GM19463 (cell line): ENCODE measurements around the gene C5AR1.
"Not testable (repeated sequence)": the region's sequence is repeated elsewhere in the genome, so short reads cannot be mapped to it uniquely, and the experiment has no call there.

Source experiments
- ATAC-seq: cut with Tn5 transposase; IDR thresholded peaks from one replicate; pipeline ENCODE4 v1.9.1; 2021; ENCODE audit warnings: mild to moderate bottlenecking, moderate library complexity; ENCODE audit not compliant: unreplicated experiment

Gene C5AR1

GRCh38 chr19:47283405-47284059 is 26.1 kb upstream of the C5AR1 start:
- no peak for ATAC-seq

DNA sequence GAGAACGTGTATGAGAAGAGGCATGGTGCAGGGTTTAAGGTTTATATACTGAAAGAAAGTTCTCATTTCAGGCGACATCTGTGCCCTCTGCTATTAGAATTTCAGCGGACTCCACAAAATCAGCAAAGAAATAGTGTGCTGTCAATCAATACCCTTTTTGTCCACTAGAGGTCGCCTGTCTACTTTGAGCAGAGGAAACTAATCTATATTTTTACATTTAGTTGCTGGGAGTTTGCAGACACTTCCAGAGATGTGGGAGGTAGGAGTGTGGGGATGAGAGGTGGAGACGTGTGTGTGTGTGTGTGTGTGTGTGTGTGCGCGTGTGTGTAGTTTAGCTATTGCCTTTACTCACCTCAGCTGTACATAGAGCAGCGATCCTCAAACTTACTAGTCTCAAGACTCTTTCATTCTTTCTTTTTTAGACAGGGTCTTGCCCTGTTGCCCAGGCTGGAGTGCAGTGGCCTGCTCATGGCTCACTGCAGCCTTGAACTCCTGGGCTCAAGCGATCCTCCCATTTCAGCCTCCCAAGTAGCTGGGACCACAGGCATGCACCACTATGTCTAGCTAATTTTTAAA is 25.2 kb upstream of the C5AR1 start:
- no peak for ATAC-seq

DNA sequence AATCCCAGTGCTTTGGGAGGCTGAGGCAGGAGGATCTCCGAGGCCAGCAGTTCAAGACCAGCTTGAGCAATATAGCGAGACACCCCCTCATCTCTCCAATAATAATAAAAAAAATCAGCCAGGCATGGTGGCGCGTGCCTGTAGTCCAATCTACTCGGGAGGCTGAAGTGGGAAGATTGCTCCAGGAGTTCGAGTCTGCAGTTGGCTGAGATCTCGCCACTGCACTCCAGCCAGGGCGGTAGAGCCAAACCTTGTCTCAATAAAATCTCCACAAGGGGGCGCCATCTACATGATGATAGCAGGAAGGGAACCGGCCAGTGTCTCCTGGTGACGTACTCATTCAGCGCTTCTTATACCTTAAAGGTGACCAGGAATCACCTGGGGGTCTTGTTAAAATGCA is 13.6 kb upstream of the C5AR1 start:
- no peak for ATAC-seq

DNA sequence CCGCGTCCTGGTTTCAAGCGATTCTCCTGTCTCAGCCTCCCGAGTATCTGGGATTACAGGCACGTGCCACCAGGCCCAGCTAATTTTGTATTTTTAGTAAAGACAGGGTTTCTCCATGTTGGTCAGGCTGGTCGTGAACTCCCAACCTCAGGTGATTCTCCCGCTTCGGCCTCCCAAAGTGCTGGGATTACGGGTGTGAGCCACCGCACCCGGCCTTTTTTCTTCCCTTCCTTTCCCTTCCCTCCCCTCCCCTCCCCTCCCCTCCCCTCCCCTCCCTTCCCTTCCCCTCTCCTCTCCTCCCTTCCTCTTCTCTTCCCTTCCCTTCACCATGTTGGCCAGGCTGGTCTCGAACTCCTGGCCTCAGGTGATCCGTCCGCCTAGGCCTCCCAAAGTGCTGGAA is 8.8 kb upstream of the C5AR1 start:
- not testable (repeated sequence) for ATAC-seq

GRCh38 chr19:47302249-47302648 is 7.4 kb upstream of the C5AR1 start:
- no peak for ATAC-seq

DNA sequence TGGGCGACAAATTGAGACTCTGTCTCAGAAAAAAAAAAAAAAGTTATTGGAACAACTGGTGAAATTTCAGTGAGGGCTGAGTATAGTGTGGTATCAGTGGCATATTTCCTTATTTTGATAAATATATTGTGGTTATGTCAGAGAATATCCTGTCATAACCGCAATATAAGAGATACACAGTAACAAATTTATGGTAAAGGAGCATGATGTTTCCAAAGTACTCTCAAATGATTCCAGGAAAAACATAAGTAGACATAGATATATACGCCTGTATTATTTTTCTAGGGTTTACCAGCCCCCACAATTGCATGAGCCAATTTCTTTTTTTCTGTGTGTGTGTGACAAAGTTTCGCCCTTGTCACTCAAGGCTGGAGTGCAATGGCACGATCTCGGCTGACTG is 5.7 kb upstream of the C5AR1 start:
- no peak for ATAC-seq

GRCh38 chr19:47305309-47305751 is 4.3 kb upstream of the C5AR1 start:
- no peak for ATAC-seq

- no peak for ATAC-seq
These were observed 3.4 kb upstream of the C5AR1 start for GRCh38 chr19:47306303-47306702.

DNA sequence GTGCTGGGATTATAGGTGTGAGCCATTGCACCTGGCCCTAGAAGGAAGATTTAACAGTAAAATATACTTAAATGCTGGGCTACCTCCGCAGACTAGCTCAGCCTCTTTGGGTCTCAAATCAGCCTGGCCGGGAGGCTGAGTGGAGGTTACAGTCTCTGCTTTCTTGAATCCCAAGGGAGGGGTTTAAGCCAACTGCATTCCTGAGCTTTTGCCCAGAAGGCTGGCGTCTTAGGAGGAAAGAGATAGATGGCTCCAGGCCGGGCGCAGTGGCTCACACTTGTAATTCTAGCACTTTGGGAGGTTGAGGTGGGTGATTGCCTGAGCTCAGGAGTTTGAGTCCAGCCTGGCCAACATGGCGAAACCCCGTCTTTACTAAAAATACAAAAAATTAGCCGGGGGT is 623 bp upstream of the C5AR1 start:
- no peak for ATAC-seq

GRCh38 chr19:47310323-47310722 is 662 bp downstream of the C5AR1 start:
- ATAC-seq, result no peak

GRCh38 chr19:47310819-47311218 is 1.2 kb downstream of the C5AR1 start:
- no peak for ATAC-seq

DNA sequence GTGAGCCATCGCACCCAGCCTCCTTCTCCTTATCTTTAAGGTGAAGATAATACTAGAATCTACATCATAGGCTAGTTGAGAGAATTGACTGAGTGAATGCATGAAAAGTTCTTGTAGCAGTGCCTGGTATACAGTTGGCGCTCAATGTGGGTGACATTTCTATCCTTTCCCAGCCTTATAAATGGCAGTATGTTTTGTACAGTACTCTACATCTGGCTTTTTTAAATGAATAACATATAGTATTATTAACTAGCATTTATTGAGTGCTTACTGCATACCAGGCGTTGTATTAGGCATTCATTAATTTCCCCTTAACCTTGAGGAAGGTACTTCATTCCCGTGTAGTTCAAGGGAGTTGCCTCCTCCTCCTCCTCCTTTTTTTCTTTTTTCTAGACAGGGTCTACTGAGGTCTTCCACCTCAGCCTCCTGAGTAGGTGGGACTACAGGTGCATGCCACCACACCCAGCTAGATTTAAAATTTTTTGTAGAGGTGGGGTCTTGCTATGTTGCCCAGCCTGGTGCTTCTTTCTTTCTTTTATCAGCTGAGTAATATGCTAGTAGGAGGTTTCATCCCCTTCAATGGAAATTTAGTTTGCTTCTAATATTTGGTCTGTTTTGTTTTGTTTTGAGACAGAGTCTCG is 2.8 kb downstream of the C5AR1 start:
- no peak for ATAC-seq

DNA sequence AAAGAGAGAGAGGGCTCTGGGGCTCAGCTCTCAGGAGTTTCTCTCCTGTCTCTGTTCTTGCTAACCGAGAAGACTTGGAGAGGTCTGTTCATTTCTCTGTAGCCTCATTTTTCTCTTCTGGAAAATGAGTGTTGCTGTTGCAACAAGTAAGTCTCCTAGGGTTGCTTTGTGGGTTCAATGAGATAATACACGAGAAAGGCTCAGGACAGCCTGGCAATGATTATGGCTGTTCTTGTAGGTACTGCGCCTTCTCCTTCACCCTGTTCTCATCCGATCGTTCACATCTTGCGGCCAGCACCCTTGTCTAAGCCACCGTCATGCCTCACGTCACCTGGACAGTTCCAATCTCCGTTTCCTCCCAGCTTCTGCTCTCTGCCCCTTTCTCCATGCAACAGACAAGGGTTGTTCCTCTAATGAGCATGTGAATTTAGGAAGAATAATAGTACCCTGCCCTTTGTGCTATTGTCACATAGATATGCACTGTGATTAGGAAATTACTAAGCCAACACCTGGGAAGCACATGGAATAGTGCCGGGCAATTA is 4.2 kb downstream of the C5AR1 start:
- no peak for ATAC-seq

- no peak for ATAC-seq
These were observed 5.6 kb downstream of the C5AR1 start for GRCh38 chr19:47315125-47315821.

DNA sequence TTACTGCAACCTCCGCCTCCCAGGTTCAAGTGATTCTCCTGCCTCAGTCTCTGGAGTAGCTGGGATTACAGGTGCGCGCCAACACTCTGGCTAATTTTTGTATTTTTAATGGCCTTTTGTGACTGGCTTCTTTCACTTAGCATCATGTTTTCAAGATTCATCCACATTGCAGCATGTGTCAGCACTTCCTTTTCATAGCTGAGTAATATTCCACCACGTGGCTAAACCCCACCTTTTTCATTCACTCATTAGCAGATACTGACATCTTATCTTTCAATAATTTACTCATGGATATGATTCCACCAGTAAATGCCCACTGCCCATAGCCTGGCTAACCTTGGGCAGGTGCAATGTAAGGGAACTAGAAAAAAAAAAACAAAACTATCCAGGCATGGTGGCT is 6.9 kb downstream of the C5AR1 start:
- no peak for ATAC-seq

DNA sequence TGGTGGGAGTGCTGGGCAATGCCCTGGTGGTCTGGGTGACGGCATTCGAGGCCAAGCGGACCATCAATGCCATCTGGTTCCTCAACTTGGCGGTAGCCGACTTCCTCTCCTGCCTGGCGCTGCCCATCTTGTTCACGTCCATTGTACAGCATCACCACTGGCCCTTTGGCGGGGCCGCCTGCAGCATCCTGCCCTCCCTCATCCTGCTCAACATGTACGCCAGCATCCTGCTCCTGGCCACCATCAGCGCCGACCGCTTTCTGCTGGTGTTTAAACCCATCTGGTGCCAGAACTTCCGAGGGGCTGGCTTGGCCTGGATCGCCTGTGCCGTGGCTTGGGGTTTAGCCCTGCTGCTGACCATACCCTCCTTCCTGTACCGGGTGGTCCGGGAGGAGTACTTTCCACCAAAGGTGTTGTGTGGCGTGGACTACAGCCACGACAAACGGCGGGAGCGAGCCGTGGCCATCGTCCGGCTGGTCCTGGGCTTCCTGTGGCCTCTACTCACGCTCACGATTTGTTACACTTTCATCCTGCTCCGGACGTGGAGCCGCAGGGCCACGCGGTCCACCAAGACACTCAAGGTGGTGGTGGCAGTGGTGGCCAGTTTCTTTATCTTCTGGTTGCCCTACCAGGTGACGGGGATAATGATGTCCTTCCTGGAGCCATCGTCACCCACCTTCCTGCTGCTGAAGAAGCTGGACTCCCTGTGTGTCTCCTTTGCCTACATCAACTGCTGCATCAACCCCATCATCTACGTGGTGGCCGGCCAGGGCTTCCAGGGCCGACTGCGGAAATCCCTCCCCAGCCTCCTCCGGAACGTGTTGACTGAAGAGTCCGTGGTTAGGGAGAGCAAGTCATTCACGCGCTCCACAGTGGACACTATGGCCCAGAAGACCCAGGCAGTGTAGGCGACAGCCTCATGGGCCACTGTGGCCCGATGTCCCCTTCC is 10.5 kb downstream of the C5AR1 start:
- ATAC-seq, result no peak

DNA sequence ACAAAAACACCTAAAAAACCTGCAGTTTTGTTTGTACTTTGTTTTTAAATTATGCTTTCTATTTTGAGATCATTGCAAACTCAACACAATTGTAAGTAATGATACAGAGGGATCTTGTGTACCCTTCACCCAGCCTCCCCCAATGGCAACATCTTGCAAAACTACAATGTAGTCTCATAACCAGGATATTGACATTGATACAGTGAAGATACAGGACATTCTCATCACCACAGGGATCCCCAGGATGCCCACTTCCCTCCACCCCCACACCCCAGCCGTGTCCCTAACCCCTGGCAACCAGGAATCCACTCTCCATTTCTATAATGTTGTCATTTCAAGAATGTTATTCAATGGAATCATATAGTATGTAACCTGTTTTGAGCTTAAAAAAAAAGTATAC is 12.0 kb downstream of the C5AR1 start:
- no peak for ATAC-seq

DNA sequence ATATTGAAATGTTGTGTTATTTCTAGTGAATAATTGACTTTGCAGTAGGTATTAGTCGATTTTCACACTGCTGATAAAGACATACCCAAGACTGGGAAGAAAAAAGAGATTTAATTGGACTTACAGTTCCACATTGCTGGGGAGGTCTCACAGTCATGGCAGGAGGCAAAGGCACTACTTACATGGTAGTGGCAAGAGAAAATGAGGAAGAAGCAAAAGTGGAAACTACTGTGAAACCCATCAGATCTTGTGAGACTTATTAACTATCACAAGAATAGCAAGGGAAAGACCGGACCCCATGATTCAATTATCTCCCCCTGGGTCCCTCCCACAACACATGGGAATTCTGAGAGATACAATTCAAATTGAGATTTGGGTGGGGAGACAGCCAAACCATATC is 12.4 kb downstream of the C5AR1 start:
- ATAC-seq, result no peak

DNA sequence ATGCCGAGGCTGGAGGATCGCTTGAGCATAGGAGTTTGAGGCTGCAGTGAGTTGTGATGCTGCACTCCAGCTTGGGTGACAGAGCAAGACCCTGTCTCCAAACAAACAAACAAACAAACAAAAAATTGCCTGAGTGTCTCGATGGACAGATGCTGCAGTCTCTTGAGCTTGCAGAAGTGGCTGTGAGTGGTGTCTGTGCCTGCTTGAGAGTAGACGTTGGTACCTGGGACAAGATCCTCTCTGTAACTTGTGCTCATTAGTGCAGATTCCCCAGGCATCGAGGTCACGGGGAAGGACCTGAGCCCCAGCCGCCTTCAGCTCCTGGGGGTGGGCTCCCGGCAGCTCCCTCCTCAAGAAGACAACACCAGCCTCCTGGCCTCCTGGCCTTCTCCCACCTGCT is 13.7 kb downstream of the C5AR1 start:
- no peak for ATAC-seq

GRCh38 chr19:47323872-47324271 is 14.2 kb downstream of the C5AR1 start:
- ATAC-seq, result no peak

DNA sequence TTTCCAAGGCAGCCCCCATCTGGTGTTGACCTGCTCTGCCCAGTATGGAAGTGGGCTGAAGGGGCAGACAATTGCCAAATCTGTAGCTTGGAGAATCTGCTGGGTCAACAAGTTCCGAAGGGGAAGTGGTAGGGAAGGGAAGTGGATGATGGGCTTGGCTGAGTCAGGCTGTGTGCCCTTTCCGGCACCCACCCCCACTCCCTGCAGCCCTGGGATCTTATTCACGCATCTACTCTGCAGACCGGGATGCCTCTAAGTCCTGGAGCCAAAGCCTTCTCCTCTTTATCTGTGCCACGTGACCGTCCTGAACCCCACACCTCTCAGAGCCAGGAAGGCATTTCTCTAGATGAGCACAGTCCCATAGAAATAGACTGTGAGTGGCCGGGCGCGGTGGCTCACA is 14.8 kb downstream of the C5AR1 start:
- no peak for ATAC-seq
